Measurements from ENCODE around the gene SARDH. TPM values are rescaled to one million over a fixed set of nuclear protein-coding genes. Genes with fewer than 3 reads are reported as not detected.

The SARDH gene
- total and polyA plus RNA-seq, 2 donors (not counting 3 experiments of a cell fraction or from before 2014, with no cell fraction given), result 0.19 to 0.44 TPM

GRCh38 chr9:133701981-133702797, 36.0 kb downstream of the SARDH start:
- no peak overlapping the region for H3K27ac ChIP-seq (ENCODE audit: insufficient read depth, low read depth, low read length)
- no peak overlapping the region for H3K4me2 ChIP-seq (ENCODE audit: insufficient read depth, low read length)
- H3K4me3 ChIP-seq (replicated peaks in 1 of 3; ENCODE audit: insufficient read depth in 1 of 3, low read depth in 1 of 3, low read length in 3 of 3), result no peak overlapping the region
- H3K79me2 ChIP-seq (ENCODE audit: control insufficient read depth, insufficient read depth, low read length), result no peaks in the 10 kb centered on the region
- FAIRE-seq, result no peak
- no peaks in the 10 kb centered on the region for H3K9me3 ChIP-seq (replicated peaks; ENCODE audit: control insufficient read depth, insufficient read depth, low read length)
- no peak for DNase-seq (ENCODE audit: low read depth, low spot score)
- intact Hi-C loops (cut with micrococcal nuclease) (no loop called here), dilution Hi-C loops (cut with MboI; ENCODE audit: extremely low pct_ligation_motif_present, low sequenced_read_pairs) (no loop called here)
- no peaks in the 10 kb centered on the region for H3K4me1 ChIP-seq (ENCODE audit: control insufficient read depth, extremely low read depth, insufficient read depth, low read length)
- ChIA-PET POLR2A (no interaction called here), CTCF (no interaction called here)
- BruUV-seq (replicated peaks), result no TSS peak
- H3K9me1 ChIP-seq (replicated peaks; ENCODE audit: control insufficient read depth, extremely low read depth, insufficient read depth, low read length), result no peaks in the 10 kb centered on the region
- no peaks in the 10 kb centered on the region for H3K36me3 ChIP-seq (ENCODE audit: control insufficient read depth in 2 of 2, extremely low read depth in 1 of 2, insufficient read depth in 2 of 2, low read length in 2 of 2)
- peaks cover 2 to 8% of the 10 kb centered on the region in 2 experiments for H3K27me3 ChIP-seq (ENCODE audit: control insufficient read depth in 2 of 2, insufficient read depth in 2 of 2, low read length in 2 of 2)
- H4K20me1 ChIP-seq (replicated peaks; ENCODE audit: control insufficient read depth, extremely low read depth, insufficient read depth, low read length), result no peaks in the 10 kb centered on the region
- peak overlapping the region; percentile 15 for H2AFZ ChIP-seq (ENCODE audit: low read depth, low read length)
- H3K9ac ChIP-seq (replicated peaks; ENCODE audit: extremely low read depth, insufficient read depth, low read length), result no peak overlapping the region
- no peak for TF ChIP-seq GATA2 (IDR thresholded peaks at IDR 0.05; ENCODE audit: insufficient read depth, insufficient read length, low read depth, low read length)
- no peak for TF ChIP-seq CTCF (IDR thresholded peaks at IDR 0.05; ENCODE audit: extremely low read depth in 1 of 2, insufficient read depth in 1 of 2, low read depth in 1 of 2, low read length in 2 of 2)
- TF ChIP-seq EZH2 (IDR thresholded peaks at IDR 0.05; ENCODE audit: borderline replicate concordance, low read depth, low read length, severe bottlenecking), result peak; percentile 28
- TF ChIP-seq POLR2AphosphoS5 (IDR thresholded peaks at IDR 0.05; ENCODE audit: insufficient read depth, low read depth, low read length), result no peak
- no peak for TF ChIP-seq POLR2A (IDR thresholded peaks at IDR 0.05; ENCODE audit: low read depth, low read length)
- no peak for TF ChIP-seq JUN (IDR thresholded peaks at IDR 0.05; ENCODE audit: borderline replicate concordance, insufficient read depth, insufficient read length, low read depth)
- no peak for TF ChIP-seq FOS (IDR thresholded peaks at IDR 0.05; ENCODE audit: borderline replicate concordance, insufficient read depth, low read length)
